ENCODE results near the gene PRCD. TPM values are rescaled to one million over a fixed set of nuclear protein-coding genes. Genes with fewer than 3 reads are reported as not detected.
"Not testable (repeated sequence)": the region's sequence is repeated elsewhere in the genome, so short reads cannot be mapped to it uniquely, and the experiment has no call there.

Gene PRCD
- total RNA-seq, 1 donor: 0.73 TPM

DNA sequence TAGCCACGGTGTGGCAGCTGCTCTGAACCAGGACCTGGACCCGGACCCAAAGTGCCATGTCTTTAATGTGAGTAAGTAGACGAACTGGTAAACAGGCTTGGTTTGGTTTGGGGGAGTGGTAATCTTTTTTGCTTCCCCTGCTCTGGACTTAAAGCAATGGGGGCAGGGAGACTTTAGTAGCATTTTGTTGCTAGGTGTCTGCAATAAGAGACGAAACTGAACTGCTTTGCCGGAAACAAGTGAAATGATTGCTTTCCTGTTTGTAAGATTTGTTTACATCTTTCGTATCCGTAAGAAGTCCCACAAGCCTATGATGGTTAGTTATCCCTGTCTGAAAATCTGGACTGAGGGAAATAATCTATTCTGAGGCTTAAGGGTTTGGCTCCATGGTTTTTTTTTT, 21.5 kb downstream of the PRCD start:
- H3K9me3 ChIP-seq (ENCODE audit: low read depth, low read length): no peaks in the 10 kb centered on the region
- H3K27me3 ChIP-seq (ENCODE audit: insufficient read depth, low read length): no peaks in the 10 kb centered on the region
- peaks cover 63% of the 10 kb centered on the region for H3K4me1 ChIP-seq (ENCODE audit: insufficient read depth, low read length)
- H3K4me3 ChIP-seq (ENCODE audit: low read length): no peak overlapping the region

DNA sequence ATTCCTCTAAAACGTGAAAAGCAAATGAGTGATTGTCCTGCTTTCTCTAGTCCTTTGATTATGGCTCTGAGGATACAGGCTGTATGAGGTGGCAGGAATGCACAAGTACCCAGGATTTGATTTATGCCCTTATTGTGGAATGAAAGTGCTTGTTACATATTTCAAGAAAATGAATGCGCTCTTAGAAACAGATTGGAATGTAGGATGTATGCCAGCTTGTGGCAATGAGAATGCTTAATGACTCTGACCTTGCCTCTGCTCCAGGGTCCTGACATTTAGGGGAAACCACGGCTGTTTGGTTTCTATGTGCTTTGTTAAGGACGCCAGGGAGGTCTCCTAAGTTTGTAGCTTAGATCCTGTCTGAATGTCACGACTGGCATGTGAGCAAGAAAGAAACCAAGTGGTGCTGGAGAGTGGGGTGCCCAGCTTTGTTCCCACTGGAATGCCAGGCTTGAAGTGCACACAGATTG, 22.0 kb downstream of the PRCD start:
- H3K4me3 ChIP-seq (ENCODE audit: low read length): no peak overlapping the region
- no peaks in the 10 kb centered on the region for H3K9me3 ChIP-seq (ENCODE audit: low read depth, low read length)
- peaks cover 61% of the 10 kb centered on the region for H3K4me1 ChIP-seq (ENCODE audit: insufficient read depth, low read length)
- no peaks in the 10 kb centered on the region for H3K27me3 ChIP-seq (ENCODE audit: insufficient read depth, low read length)

DNA sequence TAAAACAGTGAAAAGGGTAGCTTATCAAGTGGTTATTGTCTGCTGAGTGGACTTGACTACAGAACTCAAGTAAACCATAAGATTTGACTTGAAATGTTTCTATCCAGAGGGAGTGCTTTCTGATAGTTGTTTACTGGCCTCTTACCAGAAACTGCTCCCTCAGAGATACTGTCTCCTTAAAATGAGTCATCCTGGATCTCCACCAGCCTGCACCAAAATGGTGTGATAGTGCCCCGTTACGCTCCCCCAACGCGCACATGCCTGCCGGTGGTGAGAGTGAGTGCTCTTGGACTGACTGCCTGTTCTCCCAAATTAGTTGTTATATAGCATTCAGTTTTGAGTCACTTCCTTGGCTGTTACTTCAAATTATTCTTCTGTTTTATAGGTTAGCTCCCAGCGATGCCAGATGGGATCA, 22.9 kb downstream of the PRCD start:
- Histone ChIP-seq H3K4me1 (ENCODE audit: insufficient read depth, low read length) (peaks cover 66% of the 10 kb centered on the region), H3K4me3 (ENCODE audit: low read length) (no peak overlapping the region), H3K27me3 (ENCODE audit: insufficient read depth, low read length) (no peaks in the 10 kb centered on the region), H3K9me3 (ENCODE audit: low read depth, low read length) (no peaks in the 10 kb centered on the region)

DNA sequence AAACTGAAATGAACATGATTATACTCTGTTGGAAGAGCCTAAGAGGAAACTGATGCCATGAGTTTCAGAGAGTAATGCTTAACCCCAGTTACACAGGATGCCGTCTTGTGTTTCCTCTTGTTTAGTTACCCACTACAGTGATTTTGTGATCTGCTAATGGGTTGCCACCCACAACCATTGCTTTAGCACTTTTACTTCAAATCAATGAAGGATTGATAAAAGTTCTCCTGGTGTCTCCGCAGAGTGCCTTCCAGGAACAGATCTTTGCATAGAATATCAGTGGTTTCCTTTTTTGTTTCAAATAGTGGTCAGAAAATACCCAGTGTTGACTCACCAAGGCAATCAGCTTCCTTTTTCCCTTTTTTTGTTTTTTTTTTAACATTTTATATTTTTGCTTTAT, 23.5 kb downstream of the PRCD start:
- H3K4me1 ChIP-seq (ENCODE audit: insufficient read depth, low read length): peaks cover 66% of the 10 kb centered on the region
- not testable (repeated sequence) for H3K27me3 ChIP-seq (ENCODE audit: insufficient read depth, low read length)

DNA sequence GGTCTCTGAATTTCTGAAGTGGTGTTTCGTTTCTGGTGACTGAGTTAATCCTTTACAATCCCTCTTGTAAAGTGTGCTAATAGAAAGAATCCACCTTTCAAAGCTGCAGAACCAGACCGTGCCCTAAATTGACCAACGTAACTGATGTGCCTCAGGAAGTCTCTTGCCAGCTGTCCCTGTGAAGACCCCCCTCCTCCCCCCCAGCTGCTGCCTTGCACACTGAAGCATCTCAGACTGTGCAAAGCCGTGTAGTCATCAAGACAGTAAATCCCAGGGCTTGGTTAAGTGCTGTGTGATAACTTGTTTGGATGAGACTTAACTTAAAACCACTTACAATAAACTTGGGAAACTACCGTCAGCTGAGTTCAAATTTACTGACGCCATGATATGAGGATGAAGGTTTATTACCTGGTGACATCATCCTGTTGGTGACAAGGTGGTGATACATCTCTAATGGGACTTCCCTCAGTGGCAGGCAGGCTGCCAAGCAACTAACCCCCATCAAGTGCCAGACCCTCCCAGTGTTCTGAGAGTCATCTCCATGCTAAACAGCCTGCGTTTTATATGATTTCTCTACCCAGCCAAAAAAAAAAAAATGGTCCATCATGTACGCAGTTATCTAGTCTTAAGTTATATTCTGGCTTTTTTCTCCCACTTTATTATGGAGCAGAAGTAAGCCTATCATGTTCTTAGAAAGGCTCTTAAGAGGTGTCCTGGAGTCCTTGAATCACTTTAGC, 25.3 kb downstream of the PRCD start:
- not testable (repeated sequence) for H3K27me3 ChIP-seq (ENCODE audit: insufficient read depth, low read length); H3K4me3 ChIP-seq (ENCODE audit: low read length); H3K9me3 ChIP-seq (ENCODE audit: low read depth, low read length)
- peaks cover 53% of the 10 kb centered on the region for H3K4me1 ChIP-seq (ENCODE audit: insufficient read depth, low read length)

More for the DNA sequence above, 23.5 kb downstream of the PRCD start:
- H3K4me3 ChIP-seq (ENCODE audit: low read length); H3K9me3 ChIP-seq (ENCODE audit: low read depth, low read length): not testable (repeated sequence)

DNA sequence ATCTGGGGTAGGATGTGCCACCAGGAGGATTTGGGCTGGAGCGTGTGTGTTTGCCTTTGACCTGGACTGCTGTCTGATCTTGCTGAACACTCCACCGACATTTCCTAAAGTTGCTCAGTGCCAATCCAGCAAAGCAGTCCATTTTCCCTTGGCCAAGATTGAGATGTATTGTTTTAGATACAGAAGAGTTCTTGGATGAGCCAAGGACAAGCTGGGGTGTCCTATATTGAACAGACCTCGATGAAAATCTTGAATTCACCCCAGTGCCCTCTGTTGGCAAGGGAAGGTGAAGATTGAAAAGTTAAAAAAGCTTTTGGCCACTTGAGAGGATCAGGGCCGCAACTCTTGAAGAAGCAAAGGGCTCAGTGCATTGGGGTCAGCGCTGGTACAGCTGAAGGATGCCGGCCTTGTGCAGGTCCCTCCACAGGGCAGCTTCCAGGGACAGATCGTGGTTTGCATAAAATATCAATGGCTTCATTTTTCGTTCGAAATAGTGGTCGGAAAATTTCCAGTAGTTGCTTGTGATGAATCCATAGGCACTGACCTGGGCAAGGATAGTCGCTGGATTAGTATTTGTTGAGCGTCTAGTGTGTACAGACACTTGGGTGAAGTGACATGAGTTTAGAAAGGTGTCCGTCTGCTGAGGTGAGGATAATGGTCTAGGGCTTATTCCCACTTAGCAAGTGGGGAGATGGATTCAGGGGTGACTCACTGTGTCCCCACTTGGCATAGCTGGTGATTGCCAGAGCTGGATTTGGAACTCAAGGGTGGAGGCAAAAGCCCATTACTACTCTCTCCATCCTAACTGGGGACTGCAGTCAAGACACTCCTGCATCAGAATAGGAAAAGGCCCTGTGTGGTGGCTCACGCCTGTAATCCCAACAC, 26.1 kb downstream of the PRCD start:
- H3K27me3 ChIP-seq (ENCODE audit: insufficient read depth, low read length): no peaks in the 10 kb centered on the region
- H3K4me3 ChIP-seq (ENCODE audit: low read length): no peak overlapping the region
- H3K4me1 ChIP-seq (ENCODE audit: insufficient read depth, low read length): peaks cover 44% of the 10 kb centered on the region
- no peaks in the 10 kb centered on the region for H3K9me3 ChIP-seq (ENCODE audit: low read depth, low read length)

DNA sequence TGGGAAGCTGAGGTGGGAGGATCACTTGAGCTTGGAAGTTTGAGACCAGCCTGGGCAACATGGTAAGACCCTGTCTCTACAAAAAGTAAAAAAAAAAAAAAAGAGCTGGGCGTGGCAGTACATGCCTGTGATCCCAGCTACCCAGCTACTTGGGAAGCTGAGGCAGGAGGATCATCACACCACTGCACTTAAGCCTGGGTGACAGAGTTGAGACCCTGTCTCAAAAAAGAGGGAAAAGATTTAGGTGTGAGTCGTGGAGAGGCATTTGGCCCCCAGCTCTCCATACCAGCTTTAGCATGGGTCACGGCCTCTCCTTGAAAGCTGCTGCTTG, 26.7 kb downstream of the PRCD start:
- no peaks in the 10 kb centered on the region for H3K9me3 ChIP-seq (ENCODE audit: low read depth, low read length)
- no peaks in the 10 kb centered on the region for H3K27me3 ChIP-seq (ENCODE audit: insufficient read depth, low read length)
- peaks cover 38% of the 10 kb centered on the region for H3K4me1 ChIP-seq (ENCODE audit: insufficient read depth, low read length)
- no peak overlapping the region for H3K4me3 ChIP-seq (ENCODE audit: low read length)

DNA sequence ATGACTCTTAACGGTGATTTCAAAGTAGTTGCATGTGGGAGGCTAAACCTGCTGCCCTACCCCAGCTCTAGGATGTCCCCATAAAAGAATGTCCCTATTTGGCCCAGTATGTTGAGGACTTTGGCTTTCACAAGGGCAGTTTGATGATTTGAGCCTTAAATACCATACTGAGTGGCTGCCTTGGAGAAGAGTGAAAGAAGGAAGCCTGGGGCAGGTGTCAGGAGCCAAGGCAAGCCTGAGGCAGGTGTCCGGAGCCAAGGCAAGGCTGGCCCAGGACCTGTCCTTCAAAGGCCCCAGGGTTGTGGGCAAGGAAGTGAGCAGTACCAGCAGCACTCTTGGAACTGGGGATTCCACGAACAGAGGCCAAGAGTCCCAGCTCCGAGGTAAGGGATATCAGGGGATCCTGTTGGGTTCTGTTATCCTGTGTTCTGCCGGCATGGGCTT, 27.2 kb downstream of the PRCD start:
- no peaks in the 10 kb centered on the region for H3K9me3 ChIP-seq (ENCODE audit: low read depth, low read length)
- H3K4me3 ChIP-seq (ENCODE audit: low read length): no peak overlapping the region
- H3K27me3 ChIP-seq (ENCODE audit: insufficient read depth, low read length): no peaks in the 10 kb centered on the region
- H3K4me1 ChIP-seq (ENCODE audit: insufficient read depth, low read length): peaks cover 34% of the 10 kb centered on the region

DNA sequence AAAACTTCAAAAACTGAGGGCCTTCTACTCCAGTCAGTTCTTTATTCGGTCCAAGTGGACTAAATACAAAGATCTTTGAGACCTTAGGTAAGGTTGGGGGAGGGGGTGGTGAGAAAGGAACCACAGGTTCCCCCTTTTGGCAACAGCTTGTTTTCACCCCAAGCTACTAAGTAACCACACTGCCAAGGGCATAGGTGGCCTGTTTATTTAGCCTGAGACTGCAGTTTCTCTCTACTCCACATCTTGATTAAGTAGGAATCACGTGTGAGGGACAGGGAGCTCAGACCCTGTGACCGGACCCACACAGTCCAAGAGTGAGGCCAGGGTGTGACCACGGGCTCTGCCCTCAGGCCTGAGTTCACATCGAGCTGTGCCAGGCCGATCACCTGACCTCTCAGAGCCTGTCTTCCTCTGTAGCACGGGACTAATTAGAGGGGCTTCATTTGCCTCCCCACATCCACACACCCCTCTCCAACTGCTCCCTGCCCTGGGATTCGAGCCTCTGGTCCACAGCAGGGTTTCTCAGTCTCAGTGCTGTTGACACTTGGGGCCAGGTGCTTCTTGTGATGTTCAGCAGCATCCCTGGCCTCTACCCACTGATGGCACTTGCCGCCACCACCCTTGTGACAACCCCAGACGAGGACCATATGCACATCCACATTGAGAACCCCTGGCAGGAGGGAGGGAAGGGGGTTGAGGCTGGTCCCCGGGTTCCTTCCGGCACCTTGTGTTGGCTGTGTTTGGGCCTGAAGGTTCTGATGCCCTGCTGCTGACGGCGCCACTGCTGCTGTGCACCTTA, 28.0 kb downstream of the PRCD start:
- Histone ChIP-seq H3K4me1 (ENCODE audit: insufficient read depth, low read length) (peaks cover 29% of the 10 kb centered on the region), H3K9me3 (ENCODE audit: low read depth, low read length) (no peaks in the 10 kb centered on the region), H3K27me3 (ENCODE audit: insufficient read depth, low read length) (no peaks in the 10 kb centered on the region), H3K4me3 (ENCODE audit: low read length) (no peak overlapping the region)

DNA sequence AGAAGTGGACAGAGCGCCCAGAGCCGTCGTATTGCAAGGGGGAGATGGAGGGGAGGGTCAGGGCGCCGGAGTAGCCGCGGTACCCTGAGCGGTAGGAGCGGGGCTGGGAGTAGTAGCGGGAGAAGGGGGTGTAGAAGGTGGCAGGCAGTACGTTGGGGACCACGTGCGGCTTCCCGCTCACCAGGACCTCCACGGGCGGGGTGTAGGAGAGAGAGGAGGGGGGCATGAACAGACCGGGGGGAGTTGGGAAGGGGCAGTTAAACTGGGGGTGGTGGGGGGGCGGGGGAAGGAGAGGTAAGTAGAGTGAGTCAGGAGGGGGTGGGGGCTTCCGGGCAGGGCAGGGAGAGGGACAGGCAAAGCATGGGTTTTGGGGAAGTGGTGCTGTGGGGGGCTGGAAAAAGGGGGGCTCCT, 29.0 kb downstream of the PRCD start:
- H3K9me3 ChIP-seq (ENCODE audit: low read depth, low read length): no peaks in the 10 kb centered on the region
- no peaks in the 10 kb centered on the region for H3K27me3 ChIP-seq (ENCODE audit: insufficient read depth, low read length)
- H3K4me1 ChIP-seq (ENCODE audit: insufficient read depth, low read length): peaks cover 23% of the 10 kb centered on the region
- no peak overlapping the region for H3K4me3 ChIP-seq (ENCODE audit: low read length)

DNA sequence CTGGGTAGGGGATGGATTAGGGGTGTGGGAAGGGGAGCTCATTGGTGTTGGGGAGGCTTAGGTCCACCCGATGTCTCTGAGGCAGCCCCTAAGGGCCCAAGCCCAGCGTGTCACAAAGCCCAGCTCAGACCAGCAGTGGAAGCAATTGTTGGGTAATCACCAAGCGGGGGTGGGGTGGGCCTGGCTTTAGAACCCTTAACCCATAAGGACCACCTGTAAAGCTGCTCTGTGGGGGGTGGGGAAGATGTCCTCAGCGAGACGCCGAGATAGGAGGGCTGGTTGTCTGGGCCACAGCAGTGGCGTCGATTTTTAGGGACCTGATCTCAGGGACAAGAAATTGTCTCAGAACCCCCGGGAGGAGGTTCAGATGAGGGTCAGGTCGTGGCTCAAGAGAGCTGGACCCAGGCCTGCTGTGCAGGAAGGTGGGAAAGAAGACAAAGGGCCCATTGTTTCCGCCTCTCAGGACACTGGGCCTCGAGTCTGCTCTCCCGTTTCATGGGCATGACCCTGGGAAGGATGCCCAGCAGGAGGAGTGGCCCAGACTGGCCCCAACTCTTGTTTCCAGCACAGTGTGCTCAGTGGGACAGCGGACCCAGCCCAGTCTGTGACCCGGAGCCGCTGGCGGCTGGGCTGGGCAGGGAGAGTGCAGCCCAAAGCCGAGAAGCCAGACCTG, 29.9 kb downstream of the PRCD start:
- Histone ChIP-seq H3K27me3 (ENCODE audit: insufficient read depth, low read length) (no peaks in the 10 kb centered on the region), H3K9me3 (ENCODE audit: low read depth, low read length) (no peaks in the 10 kb centered on the region), H3K4me3 (ENCODE audit: low read length) (no peak overlapping the region), H3K4me1 (ENCODE audit: insufficient read depth, low read length) (peaks cover 23% of the 10 kb centered on the region)

DNA sequence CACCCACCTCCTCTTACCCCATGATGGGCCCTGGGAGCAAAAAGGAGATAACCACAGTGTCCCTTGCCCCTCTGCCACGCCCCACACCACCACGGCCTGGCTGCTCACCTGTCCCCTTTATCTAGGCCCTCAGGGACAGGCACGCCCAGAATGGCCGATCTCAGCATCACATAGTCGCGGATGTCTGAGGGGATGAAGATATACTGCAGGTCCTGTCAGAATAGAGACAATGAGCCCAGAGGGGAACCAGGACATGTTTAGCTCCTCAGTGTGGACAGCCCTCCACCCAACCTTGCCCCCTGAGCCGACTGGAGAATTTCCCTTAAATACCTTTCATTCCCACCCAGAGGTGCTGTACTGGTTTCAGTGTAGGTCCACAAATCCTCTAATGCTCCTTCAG, 30.6 kb downstream of the PRCD start:
- Histone ChIP-seq H3K4me3 (ENCODE audit: low read length) (no peak overlapping the region), H3K4me1 (ENCODE audit: insufficient read depth, low read length) (peaks cover 23% of the 10 kb centered on the region), H3K9me3 (ENCODE audit: low read depth, low read length) (no peaks in the 10 kb centered on the region), H3K27me3 (ENCODE audit: insufficient read depth, low read length) (no peaks in the 10 kb centered on the region)

DNA sequence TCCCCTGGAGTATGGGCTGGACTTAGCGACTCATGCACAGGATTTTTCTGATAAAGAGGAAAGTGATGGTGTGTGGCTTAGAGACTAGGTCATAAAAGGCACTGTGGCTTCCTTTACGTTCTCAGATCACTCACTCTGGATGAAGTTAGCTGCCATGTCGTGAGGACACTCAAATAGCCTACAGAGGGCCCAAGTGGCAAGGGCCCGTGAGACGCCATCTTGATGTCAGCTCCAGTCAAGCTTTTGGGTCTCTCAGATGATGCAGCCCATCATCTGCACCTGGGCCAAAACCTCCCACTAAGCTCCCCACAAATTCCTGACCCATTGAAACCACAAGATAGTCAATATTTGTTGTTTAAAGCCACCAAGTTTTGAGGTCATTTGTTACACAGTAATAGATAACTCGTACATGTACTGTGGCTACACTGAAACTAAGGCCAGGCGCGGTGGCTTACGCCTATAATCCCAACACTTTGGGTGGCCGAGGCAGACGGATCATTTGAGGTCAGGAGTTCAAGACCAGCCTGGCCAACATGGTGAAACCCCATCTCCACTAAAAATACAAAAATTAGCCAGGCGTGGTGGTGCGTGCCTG, 31.1 kb downstream of the PRCD start:
- Histone ChIP-seq H3K4me3 (ENCODE audit: low read length) (no peak overlapping the region), H3K27me3 (ENCODE audit: insufficient read depth, low read length) (no peaks in the 10 kb centered on the region), H3K9me3 (ENCODE audit: low read depth, low read length) (no peaks in the 10 kb centered on the region), H3K4me1 (ENCODE audit: insufficient read depth, low read length) (peaks cover 23% of the 10 kb centered on the region)

DNA sequence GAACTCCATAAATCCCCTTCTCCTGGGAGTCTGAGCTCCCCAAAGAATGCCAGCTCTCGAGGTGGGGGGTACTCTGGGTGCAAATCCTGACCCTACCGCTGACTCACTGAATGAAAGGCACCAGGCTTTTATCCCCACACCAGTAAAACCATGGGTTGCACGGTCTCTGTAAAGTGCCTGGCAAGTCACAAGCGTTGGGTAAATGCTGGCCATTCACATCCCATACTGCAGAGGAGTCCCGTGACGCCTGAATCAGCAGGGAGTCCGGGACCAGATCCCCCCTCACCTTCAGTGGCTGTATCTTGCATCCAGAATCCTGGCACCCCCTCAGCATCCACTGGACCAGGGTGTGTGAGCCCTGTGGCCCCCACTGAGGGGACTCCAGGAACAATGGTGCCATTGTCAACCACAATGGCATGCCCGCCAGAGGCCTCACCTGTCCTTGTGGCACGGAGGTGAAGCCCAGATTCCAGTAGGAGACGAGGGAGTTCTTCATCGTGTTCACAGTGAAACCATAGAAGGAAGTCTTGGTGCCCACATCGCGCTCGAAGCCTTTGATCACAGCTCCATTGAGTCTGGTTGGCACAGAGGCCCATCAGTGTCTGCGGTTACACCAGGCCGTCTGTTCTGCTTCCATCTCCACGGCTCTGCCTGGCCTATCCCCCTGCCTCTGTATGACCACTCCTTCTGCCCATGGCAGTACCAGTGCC, 32.5 kb downstream of the PRCD start:
- peaks cover 14% of the 10 kb centered on the region for H3K4me1 ChIP-seq (ENCODE audit: insufficient read depth, low read length)
- no peaks in the 10 kb centered on the region for H3K9me3 ChIP-seq (ENCODE audit: low read depth, low read length)
- H3K4me3 ChIP-seq (ENCODE audit: low read length): no peak overlapping the region
- no peaks in the 10 kb centered on the region for H3K27me3 ChIP-seq (ENCODE audit: insufficient read depth, low read length)
